ENCODE results near the gene NANS. TPM values are rescaled to one million over a fixed set of nuclear protein-coding genes. Genes with fewer than 3 reads are reported as not detected.

The NANS gene
- total and polyA plus RNA-seq, 2 of the 13 experiments (the other 11 are each of a cell fraction or from before 2014, with no cell fraction given) = 86.9 to 203 TPM

GRCh38 chr9:98118640-98119601 lies 62.4 kb downstream of the NANS start, which contains the start of gene TRIM14 (continued):
- no peak for TF ChIP-seq ETS1 (CRISPR knock-in tag; IDR thresholded peaks at IDR 0.05)
- TF ChIP-seq MYC (CRISPR knock-in tag; IDR thresholded peaks at IDR 0.05; ENCODE audit: borderline replicate concordance) = peak; percentile 93
- TF ChIP-seq PLRG1 (conservative IDR thresholded peaks at IDR 0.05) = no peak
- no peak for TF ChIP-seq NFKBIZ (CRISPR knock-in tag; IDR thresholded peaks at IDR 0.05)
- peak; percentile 79; the same call in 1 of the 2 replicates for TF ChIP-seq KLF6 (CRISPR knock-in tag; IDR thresholded peaks at IDR 0.05)
- no peak for TF ChIP-seq MEF2D (CRISPR knock-in tag; IDR thresholded peaks at IDR 0.05)
- TF ChIP-seq, protein P1, sequence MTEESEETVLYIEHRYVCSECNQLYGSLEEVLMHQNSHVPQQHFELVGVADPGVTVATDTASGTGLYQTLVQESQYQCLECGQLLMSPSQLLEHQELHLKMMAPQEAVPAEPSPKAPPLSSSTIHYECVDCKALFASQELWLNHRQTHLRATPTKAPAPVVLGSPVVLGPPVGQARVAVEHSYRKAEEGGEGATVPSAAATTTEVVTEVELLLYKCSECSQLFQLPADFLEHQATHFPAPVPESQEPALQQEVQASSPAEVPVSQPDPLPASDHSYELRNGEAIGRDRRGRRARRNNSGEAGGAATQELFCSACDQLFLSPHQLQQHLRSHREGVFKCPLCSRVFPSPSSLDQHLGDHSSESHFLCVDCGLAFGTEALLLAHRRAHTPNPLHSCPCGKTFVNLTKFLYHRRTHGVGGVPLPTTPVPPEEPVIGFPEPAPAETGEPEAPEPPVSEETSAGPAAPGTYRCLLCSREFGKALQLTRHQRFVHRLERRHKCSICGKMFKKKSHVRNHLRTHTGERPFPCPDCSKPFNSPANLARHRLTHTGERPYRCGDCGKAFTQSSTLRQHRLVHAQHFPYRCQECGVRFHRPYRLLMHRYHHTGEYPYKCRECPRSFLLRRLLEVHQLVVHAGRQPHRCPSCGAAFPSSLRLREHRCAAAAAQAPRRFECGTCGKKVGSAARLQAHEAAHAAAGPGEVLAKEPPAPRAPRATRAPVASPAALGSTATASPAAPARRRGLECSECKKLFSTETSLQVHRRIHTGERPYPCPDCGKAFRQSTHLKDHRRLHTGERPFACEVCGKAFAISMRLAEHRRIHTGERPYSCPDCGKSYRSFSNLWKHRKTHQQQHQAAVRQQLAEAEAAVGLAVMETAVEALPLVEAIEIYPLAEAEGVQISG (CRISPR knock-in tag; IDR thresholded peaks at IDR 0.05) = peak; percentile 69; the same call in 1 of the 2 replicates
- TF ChIP-seq ZNF572 (CRISPR knock-in tag; IDR thresholded peaks at IDR 0.05) = no peak
- TF ChIP-seq SMARCE1 (IDR thresholded peaks at IDR 0.05; ENCODE audit: borderline replicate concordance) = no peak
- TF ChIP-seq MAFG (CRISPR knock-in tag; IDR thresholded peaks at IDR 0.05) = no peak
- no peak; the same call in 1 of the 2 replicates for TF ChIP-seq ZNF704 (CRISPR knock-in tag; IDR thresholded peaks at IDR 0.05; ENCODE audit: borderline replicate concordance)
- TF ChIP-seq NFAT5 (CRISPR knock-in tag; IDR thresholded peaks at IDR 0.05) = no peak; the same call in 1 of the 2 replicates
- no peak for TF ChIP-seq ZNF34 (CRISPR knock-in tag; IDR thresholded peaks at IDR 0.05; ENCODE audit: borderline replicate concordance)
- no peak for TF ChIP-seq KDM6A (CRISPR knock-in tag; IDR thresholded peaks at IDR 0.05; ENCODE audit: low read depth)
- TF ChIP-seq PHF5A (CRISPR knock-in tag; IDR thresholded peaks at IDR 0.05; ENCODE audit: low read depth, unreplicated experiment) = no peak
- TF ChIP-seq TP53 (CRISPR knock-in tag; conservative IDR thresholded peaks at IDR 0.05) = no peak
- TF ChIP-seq HDAC2 (CRISPR knock-in tag; IDR thresholded peaks at IDR 0.05) = peak; percentile 9
- peak; percentile 76 for TF ChIP-seq RAD21 (CRISPR knock-in tag; IDR thresholded peaks at IDR 0.05)
- TF ChIP-seq KLF13 (CRISPR knock-in tag; IDR thresholded peaks at IDR 0.05) = 0 out of 2 replicates have a peak, but pooled peaks have one; percentile 56
- TF ChIP-seq TBP (CRISPR knock-in tag; IDR thresholded peaks at IDR 0.05) = no peak

All from HepG2 (cell line).